HG02973 (cell line): ENCODE measurements around the gene LRBA.
"Not testable (repeated sequence)": the region's sequence is repeated elsewhere in the genome, so short reads cannot be mapped to it uniquely, and the experiment has no call there.

Experiments used
- ATAC-seq: cut with Tn5 transposase; IDR thresholded peaks from one replicate; pipeline ENCODE4 v1.9.1; 2021; ENCODE audit warnings: moderate library complexity; ENCODE audit not compliant: unreplicated experiment

Gene LRBA

GRCh38 chr4:150578745-150579501, 436.2 kb downstream of the LRBA start:
- ATAC-seq: no peak

- no peak for ATAC-seq
These were observed 437.3 kb downstream of the LRBA start for GRCh38 chr4:150577796-150578195.

- ATAC-seq: no peak
These were observed 440.4 kb downstream of the LRBA start for GRCh38 chr4:150574678-150575077.

GRCh38 chr4:150573534-150573933, 441.6 kb downstream of the LRBA start:
- ATAC-seq: no peak

GRCh38 chr4:150572704-150573504, 442.2 kb downstream of the LRBA start:
- ATAC-seq: no peak

GRCh38 chr4:150570862-150571261, 444.2 kb downstream of the LRBA start:
- ATAC-seq: no peak

GRCh38 chr4:150569998-150570535, 445.0 kb downstream of the LRBA start:
- no peak for ATAC-seq

GRCh38 chr4:150569384-150569987, 445.6 kb downstream of the LRBA start:
- no peak for ATAC-seq

GRCh38 chr4:150567070-150567469, 448.0 kb downstream of the LRBA start:
- ATAC-seq: no peak

- ATAC-seq: not testable (repeated sequence)
These were observed 450.1 kb downstream of the LRBA start for GRCh38 chr4:150564967-150565366.

- ATAC-seq: no peak
These were observed 452.3 kb downstream of the LRBA start for GRCh38 chr4:150562751-150563150.

GRCh38 chr4:150562250-150562649, 452.8 kb downstream of the LRBA start:
- no peak for ATAC-seq

GRCh38 chr4:150561143-150561737, 453.8 kb downstream of the LRBA start:
- no peak for ATAC-seq

- not testable (repeated sequence) for ATAC-seq
These were observed 457.3 kb downstream of the LRBA start for GRCh38 chr4:150557811-150558210.

- no peak for ATAC-seq
These were observed 467.8 kb downstream of the LRBA start for GRCh38 chr4:150547154-150547838.

GRCh38 chr4:150546286-150546685, 468.8 kb downstream of the LRBA start:
- ATAC-seq: no peak

GRCh38 chr4:150543042-150543441, 472.0 kb downstream of the LRBA start:
- no peak for ATAC-seq

- no peak for ATAC-seq
These were observed 473.4 kb downstream of the LRBA start for GRCh38 chr4:150541681-150542080.

- no peak for ATAC-seq
These were observed 474.1 kb downstream of the LRBA start for GRCh38 chr4:150540959-150541360.

- ATAC-seq: no peak
These were observed 474.5 kb downstream of the LRBA start for GRCh38 chr4:150540536-150540935.

- not testable (repeated sequence) for ATAC-seq
These were observed 477.2 kb downstream of the LRBA start for GRCh38 chr4:150537911-150538310.
